Psoas muscle (tissue), 8 donors: ENCODE data around the gene PDE4D. TPM values are rescaled to one million over a fixed set of nuclear protein-coding genes. Genes with fewer than 3 reads are reported as not detected.
A peak's percentile ranks its signal among the peaks of the same experiment; 100 is the strongest.

Experiments used
- ATAC-seq, 4 donors: fragments of 200-7000 bp; cut with Tn5 transposase; one replicate each; pipeline ENCODE4 v1.9.1; 2020; ENCODE audit warnings: moderate library complexity in 3 of 4, mild to moderate bottlenecking in 2 of 4
- DNase-seq, 2 donors: peaks; one replicate each; pipeline ENCODE4 v3.0.0-alpha.2; 2020
- H3K27ac ChIP-seq: fragments of 200-600 bp; one replicate; pipeline ENCODE4 v1.8.0; 2022
- H3K27me3 ChIP-seq, 3 donors: fragments of 200-600 bp in 1 of 3; one replicate each; pipeline versions ENCODE4 v1.6.1 to v1.8.0; 2013 to 2022; ENCODE audit warnings: low read length in 2 of 3, mild to moderate bottlenecking in 2 of 3, moderate library complexity in 1 of 3; ENCODE audit not compliant: insufficient read depth in 3 of 3
- H3K36me3 ChIP-seq, 2 donors: fragments of 200-600 bp in 1 of 2; one replicate each; pipeline versions ENCODE4 v1.6.1 to v1.8.0; 2013 to 2022; ENCODE audit warnings: low read depth in 1 of 2, mild to moderate bottlenecking in 1 of 2, moderate library complexity in 1 of 2; ENCODE audit not compliant: insufficient read depth in 1 of 2
- H3K4me1 ChIP-seq: fragments of 200-600 bp; one replicate; pipeline ENCODE4 v1.8.0; 2022
- H3K4me3 ChIP-seq: fragments of 200-600 bp; one replicate; pipeline ENCODE4 v1.8.0; 2022; ENCODE audit warnings: mild to moderate bottlenecking
- H3K9me3 ChIP-seq: fragments of 200-600 bp; one replicate; pipeline ENCODE4 v1.8.0; 2022
- WGBS, 3 donors: extraction: QIAGEN DNeasy Blood & Tissue Kit; methylation state at CpG; one replicate each; pipeline versions ENCODE4 v1.1.6 to v1.1.7; 2013; 5-methylcytosine and 5-hydroxymethylcytosine counted together
- intact Hi-C, 2 donors: fragments of 100-400 bp; cut with DNase I; formaldehyde crosslinking; loops; one replicate each; pipeline versions ENCODE4 v1.11.0 to v1.14.2; 2022
- polyA plus RNA-seq, 3 donors: library from polyadenylated mRNA; stranded (reverse); fragments of 200-250 nt; gene quantifications; one replicate each; pipeline ENCODE4 v1.2.3, GENCODE V29; 2013
- total RNA-seq, 4 donors: library from RNA; stranded (reverse); fragmentation: NEBNext Ultra II Directional in 2 of 4; extraction: Animal tissue kit (Norgen Biotek cat#: 25700) in 2 of 4; gene quantifications; one replicate each; pipeline versions ENCODE4 v1.2.1 to v1.2.4, GENCODE V29; 2021 to 2023
- TF ChIP-seq, protein P1 (sequence below): fragments of 200-600 bp; IDR thresholded peaks from one replicate; pipeline ENCODE4 v1.8.0; 2022; ENCODE audit warnings: antibody characterized with exemption
- donor health status: healthy with polysubstance abuse.
- donor health status: DM: no; HTN: no; CAD: no; lungs with moderate emphysema.
- donor health status: Bipolar disorder and iron deficiency.
- donor health status: healthy.
- donor health status: DM: yes; HTN: yes; CAD: no.
- donor health status: DM: no; HTN: no; CAD: no.
- donor health status: DM: no; HTN: no; CAD: no.
- donor health status: DM: yes; HTN: yes; CAD: no.

The PDE4D gene
- total and polyA plus RNA-seq, 7 donors: 42.6 to 283 (median 88.7) TPM

GRCh38 chr5:59054963-59055528 is 838.5 kb downstream of the PDE4D start:
- intact Hi-C loops: no loop called here
- DNase-seq: no peak
- WGBS, 3 donors: 91 to 96% (median 93%) methylated on average over 3 of the region's 3 CpGs
- no peak for ATAC-seq
- H3K4me1 ChIP-seq: no peaks in the 10 kb centered on the region
- H3K27me3 ChIP-seq: no peaks in the 10 kb centered on the region
- TF ChIP-seq, protein P1, sequence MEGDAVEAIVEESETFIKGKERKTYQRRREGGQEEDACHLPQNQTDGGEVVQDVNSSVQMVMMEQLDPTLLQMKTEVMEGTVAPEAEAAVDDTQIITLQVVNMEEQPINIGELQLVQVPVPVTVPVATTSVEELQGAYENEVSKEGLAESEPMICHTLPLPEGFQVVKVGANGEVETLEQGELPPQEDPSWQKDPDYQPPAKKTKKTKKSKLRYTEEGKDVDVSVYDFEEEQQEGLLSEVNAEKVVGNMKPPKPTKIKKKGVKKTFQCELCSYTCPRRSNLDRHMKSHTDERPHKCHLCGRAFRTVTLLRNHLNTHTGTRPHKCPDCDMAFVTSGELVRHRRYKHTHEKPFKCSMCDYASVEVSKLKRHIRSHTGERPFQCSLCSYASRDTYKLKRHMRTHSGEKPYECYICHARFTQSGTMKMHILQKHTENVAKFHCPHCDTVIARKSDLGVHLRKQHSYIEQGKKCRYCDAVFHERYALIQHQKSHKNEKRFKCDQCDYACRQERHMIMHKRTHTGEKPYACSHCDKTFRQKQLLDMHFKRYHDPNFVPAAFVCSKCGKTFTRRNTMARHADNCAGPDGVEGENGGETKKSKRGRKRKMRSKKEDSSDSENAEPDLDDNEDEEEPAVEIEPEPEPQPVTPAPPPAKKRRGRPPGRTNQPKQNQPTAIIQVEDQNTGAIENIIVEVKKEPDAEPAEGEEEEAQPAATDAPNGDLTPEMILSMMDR: no peak
- H3K4me3 ChIP-seq: no peak overlapping the region
- no peak overlapping the region for H3K27ac ChIP-seq
- no peaks in the 10 kb centered on the region for H3K9me3 ChIP-seq
- H3K36me3 ChIP-seq: peaks cover 0 to 28% of the 10 kb centered on the region in 2 donors

DNA sequence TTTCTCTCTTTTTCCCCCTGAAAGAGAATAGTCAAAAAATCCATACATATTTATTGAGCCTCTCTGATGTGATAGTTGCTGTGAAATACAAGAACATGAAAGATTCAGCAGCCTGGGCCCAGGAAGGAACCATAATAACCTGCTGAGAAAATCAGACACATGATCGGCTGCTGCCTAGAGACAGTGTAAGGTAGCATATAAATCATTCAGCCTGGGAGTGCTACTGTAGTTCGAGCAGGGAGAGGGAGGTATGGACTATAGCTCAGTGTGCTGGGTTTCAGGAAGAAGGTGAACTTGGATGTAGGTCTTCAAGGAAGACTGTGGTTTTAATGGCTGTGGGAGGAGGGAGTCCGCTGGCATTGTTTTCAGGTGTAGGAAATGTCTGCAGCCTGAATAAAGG is 841.6 kb downstream of the PDE4D start:
- 53 to 80% (median 55%) methylated on average over 3 of the region's 3 CpGs for WGBS, 3 donors

GRCh38 chr5:59049095-59049494 is 844.4 kb downstream of the PDE4D start:
- DNase-seq (no peak), ATAC-seq (no peak)
- H3K9me3 ChIP-seq: no peaks in the 10 kb centered on the region
- no peak overlapping the region for H3K27ac ChIP-seq
- no peaks in the 10 kb centered on the region for H3K27me3 ChIP-seq
- H3K4me3 ChIP-seq: no peak overlapping the region
- intact Hi-C loops: no loop called here
- H3K36me3 ChIP-seq: peaks cover 0 to 7% of the 10 kb centered on the region in 2 donors
- 25 to 66% (median 39%) methylated on average over 2 of the region's 2 CpGs for WGBS, 3 donors
- no peaks in the 10 kb centered on the region for H3K4me1 ChIP-seq
- TF ChIP-seq, protein P1: no peak

More for the DNA sequence above, 841.6 kb downstream of the PDE4D start:
- Histone ChIP-seq H3K9me3 (no peaks in the 10 kb centered on the region), H3K4me3 (no peak overlapping the region), H3K27me3 (no peaks in the 10 kb centered on the region), H3K27ac (peak overlapping the region; percentile 10), H3K36me3 (peaks cover 0 to 14% of the 10 kb centered on the region in 2 donors), H3K4me1 (no peaks in the 10 kb centered on the region)
- DNase-seq (no peak), ATAC-seq (peak in 3 of 4 donors; percentile 39 to 59 (median 52))
- TF ChIP-seq, protein P1: no peak
- intact Hi-C loops: no loop called here

DNA sequence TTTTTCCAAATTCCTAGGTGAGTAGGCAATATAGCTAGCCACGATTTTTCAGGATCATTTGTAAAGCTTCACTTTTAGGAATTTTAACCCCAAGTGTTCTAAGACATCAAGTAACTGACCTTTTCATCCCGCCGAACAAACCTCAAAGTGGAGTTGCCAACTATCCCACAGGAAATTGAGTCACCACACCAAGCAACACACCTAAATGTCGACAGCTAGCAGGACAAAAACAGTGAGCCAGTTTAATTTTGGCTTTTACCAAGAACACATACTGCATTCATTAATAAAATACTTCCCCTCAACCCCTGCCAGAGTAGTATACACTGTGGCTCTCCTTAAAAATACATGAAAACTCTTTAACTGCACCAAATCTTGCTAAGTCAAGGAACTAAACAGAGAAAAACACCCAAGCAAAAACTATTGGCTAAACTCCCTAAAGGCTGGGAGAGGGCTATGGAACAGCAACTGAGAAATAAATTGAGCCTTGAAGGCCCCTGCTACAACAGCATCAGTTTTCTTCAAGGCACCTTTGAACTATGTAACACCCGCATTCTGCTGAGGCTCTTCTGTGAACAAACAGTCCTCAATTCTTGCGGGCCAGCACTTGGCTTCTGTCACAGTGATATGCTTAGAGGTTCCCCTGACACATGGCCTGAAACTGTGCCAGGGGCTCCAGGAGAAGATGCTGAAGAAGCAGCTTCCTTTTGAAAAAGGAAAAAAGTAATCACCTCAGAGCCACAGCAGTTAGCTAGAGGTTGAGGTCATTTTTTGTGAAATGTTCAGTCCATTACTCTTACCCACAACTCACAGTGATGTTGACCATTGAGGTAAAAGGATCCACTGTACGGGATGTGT is 851.1 kb downstream of the PDE4D start:
- Histone ChIP-seq H3K36me3 (no peaks in the 10 kb centered on the region), H3K27me3 (no peaks in the 10 kb centered on the region), H3K4me1 (peaks cover 33% of the 10 kb centered on the region), H3K4me3 (peak overlapping the region; percentile 0), H3K27ac (peak overlapping the region; percentile 94), H3K9me3 (no peaks in the 10 kb centered on the region)
- WGBS, 3 donors: 13 to 44% (median 29%) methylated on average over 7 of the region's 7 CpGs
- DNase-seq: peak; percentile 76 to 88
- peak in 3 of 4 donors; percentile 36 to 60 (median 52) for ATAC-seq
- TF ChIP-seq, protein P1: no peak
- intact Hi-C loops: loop anchor here in 1 of 2 donors (5.0 kb wide), 1 partner anchor 35 kb away; no protein-coding TSS in a partner anchor
